GM23338 (cell line): ENCODE data around the gene KLK12. TPM values are rescaled to one million over a fixed set of nuclear protein-coding genes. Genes with fewer than 3 reads are reported as not detected.

Source experiments
- ATAC-seq: fragments of 200-7000 bp; cut with Tn5 transposase; 3 replicates; pipeline ENCODE4 v1.9.1; 2020
- DNase-seq: peaks from one replicate; pipeline ENCODE4 v3.0.0-alpha.2; 2015; ENCODE audit warnings: low spot score
- H2AFZ ChIP-seq: fragments of 200-600 bp; sonication (generic); 2 replicates; pipeline ENCODE4 v1.8.0; 2016; ENCODE audit warnings: antibody characterized with exemption, mild to moderate bottlenecking, moderate library complexity
- H3F3A ChIP-seq: fragments of 200-600 bp; sonication (generic); replicated peaks from 2 replicates; pipeline ENCODE4 v1.8.0; 2017; ENCODE audit warnings: antibody characterized with exemption, mixed run types, low read depth
- H3K27ac ChIP-seq: fragments of 200-600 bp; sonication (generic); 2 replicates; pipeline ENCODE4 v1.6.1; 2016; ENCODE audit warnings: low read depth
- H3K27me3 ChIP-seq: fragments of 200-600 bp; sonication (generic); 2 replicates; pipeline ENCODE4 v1.8.0; 2016; ENCODE audit warnings: mild to moderate bottlenecking, mixed run types, moderate library complexity; ENCODE audit not compliant: insufficient read depth
- H3K36me3 ChIP-seq: fragments of 200-600 bp; sonication (generic); 2 replicates; pipeline ENCODE4 v1.8.0; 2016; ENCODE audit warnings: mild to moderate bottlenecking; ENCODE audit not compliant: insufficient read depth
- H3K4me1 ChIP-seq: fragments of 200-600 bp; sonication (generic); 2 replicates; pipeline ENCODE4 v1.8.0; 2016; ENCODE audit warnings: mild to moderate bottlenecking, moderate library complexity; ENCODE audit not compliant: insufficient read depth
- H3K4me2 ChIP-seq: fragments of 200-600 bp; sonication (generic); 2 replicates; pipeline ENCODE4 v1.7.1; 2017; ENCODE audit warnings: mixed run types
- H3K4me3 ChIP-seq: fragments of 200-600 bp; sonication (generic); 2 replicates; pipeline ENCODE4 v1.6.1; 2016; ENCODE audit warnings: mixed run types
- H3K79me2 ChIP-seq: fragments of 200-600 bp; sonication (generic); replicated peaks from 2 replicates; pipeline ENCODE4 v1.8.0; 2017; ENCODE audit warnings: mild to moderate bottlenecking; ENCODE audit not compliant: insufficient read depth
- H3K9me2 ChIP-seq: fragments of 200-600 bp; sonication (generic); 2 replicates; pipeline ENCODE4 v1.8.0; 2017; ENCODE audit not compliant: insufficient read depth
- H4K20me1 ChIP-seq: fragments of 200-600 bp; sonication (generic); replicated peaks from 2 replicates; pipeline ENCODE4 v1.8.0; 2017; ENCODE audit warnings: mild to moderate bottlenecking; ENCODE audit not compliant: insufficient read depth
- H3K27ac Mint-ChIP-seq: 2 replicates; pipeline ENCODE4 v1.8.0; 2020; ENCODE audit warnings: inconsistent platforms, mild to moderate bottlenecking, moderate library complexity, mixed read lengths
- H3K27me3 Mint-ChIP-seq: 3 replicates; pipeline ENCODE4 v1.8.0; 2022; ENCODE audit warnings: low read depth, mild to moderate bottlenecking, moderate library complexity, mixed read lengths, inconsistent platforms; ENCODE audit not compliant: insufficient read depth, poor library complexity
- H3K36me3 Mint-ChIP-seq: 3 replicates; pipeline ENCODE4 v1.8.0; 2021; ENCODE audit warnings: low read depth, mild to moderate bottlenecking, inconsistent platforms, moderate library complexity, mixed read lengths
- H3K4me1 Mint-ChIP-seq: 3 replicates; pipeline ENCODE4 v1.8.0; 2020; ENCODE audit warnings: mild to moderate bottlenecking, inconsistent platforms, mixed read lengths
- H3K4me3 Mint-ChIP-seq: 3 replicates; pipeline ENCODE4 v1.8.0; 2021; ENCODE audit warnings: moderate library complexity, mild to moderate bottlenecking, inconsistent platforms, mixed read lengths
- H3K9me3 Mint-ChIP-seq: 3 replicates; pipeline ENCODE4 v1.8.0; 2020; ENCODE audit warnings: moderate library complexity, mild to moderate bottlenecking, inconsistent platforms, mixed read lengths
- EZH2 ChIP-seq: fragments of 200-600 bp; sonication (generic); IDR thresholded peaks from one replicate; pipeline ENCODE4 v1.8.0; 2017; ENCODE audit warnings: antibody characterized with exemption, mild to moderate bottlenecking, low read depth; ENCODE audit not compliant: unreplicated experiment
- JUNB ChIP-seq: IDR thresholded peaks from one replicate; pipeline ENCODE4 v1.6.1; 2016; ENCODE audit warnings: antibody characterized with exemption; ENCODE audit not compliant: unreplicated experiment
- POLR2AphosphoS5 ChIP-seq: IDR thresholded peaks from 2 replicates; pipeline ENCODE4 v1.6.1; 2016; ENCODE audit warnings: antibody characterized with exemption, low read depth
- ZNF114 ChIP-seq: fragments of 250-450 bp; sonication (Bioruptor Pico); IDR thresholded peaks from 2 replicates; pipeline ENCODE4 v1.5.0; 2020; ENCODE audit warnings: mild to moderate bottlenecking, moderate library complexity
- ZNF331 ChIP-seq: fragments of 250-450 bp; sonication (Bioruptor Pico); IDR thresholded peaks from 2 replicates; pipeline ENCODE4 v1.5.0; 2020; ENCODE audit warnings: low read depth, mild to moderate bottlenecking, moderate library complexity
- polyA plus RNA-seq: library from polyadenylated mRNA; unstranded; fragments of >200 nt; fragmentation: Nextera tagmentation; extraction: Ambion mirVana; gene quantifications from 2 replicates; pipeline ENCODE4 v1.2.1, GENCODE V29; 2016
- total RNA-seq: library from RNA; depleted of rRNA; stranded (reverse); fragments of >200 nt; shearing (Covaris generic); gene quantifications from 2 replicates; pipeline ENCODE4 v1.2.3, GENCODE V29; 2014
- TF ChIP-seq, protein P1 (sequence below), 2 experiments: fragments of 200-600 bp in 1 of 2; sonication (generic) in 1 of 2; conservative IDR thresholded peaks; 2 replicates each; pipeline versions ENCODE4 v1.5.1 to v1.6.1; 2016 to 2017; ENCODE audit warnings: antibody characterized with exemption in 2 of 2, low read depth in 2 of 2, mild to moderate bottlenecking in 2 of 2, moderate library complexity in 1 of 2
- TF ChIP-seq, protein P2 (sequence below): IDR thresholded peaks from 2 replicates; pipeline ENCODE4 v1.6.1; 2016; ENCODE audit warnings: antibody characterized with exemption
- TF ChIP-seq, protein P3 (sequence below): IDR thresholded peaks from one replicate; pipeline ENCODE4 v1.6.1; 2018; ENCODE audit warnings: antibody characterized with exemption; ENCODE audit not compliant: unreplicated experiment

KLK12 gene
- total and polyA plus RNA-seq, 2 experiments from 2014 or later, result not detected

DNA sequence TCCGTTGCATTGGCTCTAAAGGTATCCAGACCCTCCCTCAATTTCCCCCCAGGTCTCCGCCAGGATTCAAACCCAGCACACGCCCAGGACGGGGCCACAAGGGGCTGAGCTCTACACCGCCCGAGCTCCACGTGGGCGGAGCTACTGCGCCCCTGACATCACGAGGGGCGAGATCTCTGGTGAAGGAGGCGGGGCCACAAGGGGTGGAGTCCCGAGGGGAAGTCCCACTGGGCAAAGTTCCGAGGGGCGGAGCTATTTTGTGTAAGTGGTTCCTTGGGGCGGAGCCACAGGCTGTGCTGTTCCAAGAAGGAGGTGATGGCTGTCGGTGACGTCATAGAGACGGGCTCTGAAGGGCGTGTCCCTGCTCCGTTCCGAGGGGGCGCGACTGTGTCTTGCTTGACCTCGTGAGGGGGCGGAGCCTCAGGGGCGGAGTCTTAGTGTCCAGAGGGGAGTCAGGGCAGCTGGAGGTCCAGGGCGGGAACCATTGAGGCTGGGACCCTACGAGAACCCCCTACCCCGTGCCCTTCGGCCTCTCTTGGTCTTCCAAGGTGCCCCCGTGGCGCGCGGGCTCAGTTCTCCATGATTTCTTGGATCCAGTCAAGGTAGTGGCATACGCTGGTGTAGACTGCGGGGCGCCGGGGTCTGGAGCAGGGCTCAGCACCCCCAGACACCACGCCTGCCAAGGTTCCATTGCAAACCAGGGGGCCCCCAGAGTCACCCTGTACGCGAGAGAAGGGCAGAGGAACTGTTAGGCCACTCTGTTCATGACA lies 32.1 kb downstream of the KLK12 start:
- Histone ChIP-seq H3K36me3 (no peaks in the 10 kb centered on the region), H3K4me3 (peak overlapping the region; percentile 41), H3K27me3 (no peaks in the 10 kb centered on the region), H3K27ac (no peak overlapping the region), H3K4me1 (peaks cover 17% of the 10 kb centered on the region), H3F3A (no peaks in the 10 kb centered on the region), H3K79me2 (no peaks in the 10 kb centered on the region), H3K9me2 (no peaks in the 10 kb centered on the region), H3K4me2 (peak overlapping the region; percentile 72), H2AFZ (no peak overlapping the region), H4K20me1 (no peaks in the 10 kb centered on the region)
- DNase-seq (peak; percentile 99), ATAC-seq (peak; percentile 74)
- Mint-ChIP-seq H3K27ac (no peak overlapping the region), H3K9me3 (no peaks in the 10 kb centered on the region; the same call in 2 of the 3 replicates), H3K27me3 (peaks cover 28% of the 10 kb centered on the region), H3K36me3 (no peaks in the 10 kb centered on the region), H3K4me1 (peaks cover 19% of the 10 kb centered on the region), H3K4me3 (no peak overlapping the region)
- peak; percentile 45; the same call in 1 of the 2 replicates for TF ChIP-seq POLR2AphosphoS5
- TF ChIP-seq, protein P1, sequence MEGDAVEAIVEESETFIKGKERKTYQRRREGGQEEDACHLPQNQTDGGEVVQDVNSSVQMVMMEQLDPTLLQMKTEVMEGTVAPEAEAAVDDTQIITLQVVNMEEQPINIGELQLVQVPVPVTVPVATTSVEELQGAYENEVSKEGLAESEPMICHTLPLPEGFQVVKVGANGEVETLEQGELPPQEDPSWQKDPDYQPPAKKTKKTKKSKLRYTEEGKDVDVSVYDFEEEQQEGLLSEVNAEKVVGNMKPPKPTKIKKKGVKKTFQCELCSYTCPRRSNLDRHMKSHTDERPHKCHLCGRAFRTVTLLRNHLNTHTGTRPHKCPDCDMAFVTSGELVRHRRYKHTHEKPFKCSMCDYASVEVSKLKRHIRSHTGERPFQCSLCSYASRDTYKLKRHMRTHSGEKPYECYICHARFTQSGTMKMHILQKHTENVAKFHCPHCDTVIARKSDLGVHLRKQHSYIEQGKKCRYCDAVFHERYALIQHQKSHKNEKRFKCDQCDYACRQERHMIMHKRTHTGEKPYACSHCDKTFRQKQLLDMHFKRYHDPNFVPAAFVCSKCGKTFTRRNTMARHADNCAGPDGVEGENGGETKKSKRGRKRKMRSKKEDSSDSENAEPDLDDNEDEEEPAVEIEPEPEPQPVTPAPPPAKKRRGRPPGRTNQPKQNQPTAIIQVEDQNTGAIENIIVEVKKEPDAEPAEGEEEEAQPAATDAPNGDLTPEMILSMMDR (conservative IDR thresholded peaks at IDR 0.05; ENCODE audit: low read depth in 2 of 2), result no peak

DNA sequence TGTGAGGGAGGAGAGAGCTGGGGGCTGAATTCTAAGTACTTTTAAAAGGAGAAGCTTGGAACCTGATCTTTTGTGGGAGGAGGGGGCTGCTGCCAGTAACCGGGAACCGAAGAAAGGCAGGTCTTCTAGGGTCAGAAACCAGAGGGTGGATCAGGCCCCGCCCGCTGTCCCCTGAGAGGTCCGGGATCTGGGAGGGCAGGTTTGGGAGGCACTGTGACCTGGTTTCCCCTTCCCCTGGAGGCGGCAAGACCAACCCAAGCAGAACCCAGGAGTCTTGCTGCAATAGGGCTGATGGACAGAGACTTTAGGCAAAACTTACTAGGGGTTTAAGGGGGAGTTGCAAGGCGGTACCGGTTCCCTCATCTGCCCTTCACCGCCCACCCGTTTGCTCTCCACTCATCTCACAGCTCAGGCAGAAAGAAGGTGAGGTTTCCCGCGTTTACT lies 32.7 kb downstream of the KLK12 start:
- no peak overlapping the region for H3K4me3 Mint-ChIP-seq
- H3K27ac ChIP-seq, result no peak overlapping the region; the same call in 1 of the 2 replicates
- TF ChIP-seq EZH2 (no peak), ZNF331 (CRISPR knock-in tag) (no peak), ZNF114 (no peak), JUNB (no peak)
- TF ChIP-seq, protein P2, sequence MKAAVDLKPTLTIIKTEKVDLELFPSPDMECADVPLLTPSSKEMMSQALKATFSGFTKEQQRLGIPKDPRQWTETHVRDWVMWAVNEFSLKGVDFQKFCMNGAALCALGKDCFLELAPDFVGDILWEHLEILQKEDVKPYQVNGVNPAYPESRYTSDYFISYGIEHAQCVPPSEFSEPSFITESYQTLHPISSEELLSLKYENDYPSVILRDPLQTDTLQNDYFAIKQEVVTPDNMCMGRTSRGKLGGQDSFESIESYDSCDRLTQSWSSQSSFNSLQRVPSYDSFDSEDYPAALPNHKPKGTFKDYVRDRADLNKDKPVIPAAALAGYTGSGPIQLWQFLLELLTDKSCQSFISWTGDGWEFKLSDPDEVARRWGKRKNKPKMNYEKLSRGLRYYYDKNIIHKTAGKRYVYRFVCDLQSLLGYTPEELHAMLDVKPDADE, result no peak
- TF ChIP-seq, protein P3, sequence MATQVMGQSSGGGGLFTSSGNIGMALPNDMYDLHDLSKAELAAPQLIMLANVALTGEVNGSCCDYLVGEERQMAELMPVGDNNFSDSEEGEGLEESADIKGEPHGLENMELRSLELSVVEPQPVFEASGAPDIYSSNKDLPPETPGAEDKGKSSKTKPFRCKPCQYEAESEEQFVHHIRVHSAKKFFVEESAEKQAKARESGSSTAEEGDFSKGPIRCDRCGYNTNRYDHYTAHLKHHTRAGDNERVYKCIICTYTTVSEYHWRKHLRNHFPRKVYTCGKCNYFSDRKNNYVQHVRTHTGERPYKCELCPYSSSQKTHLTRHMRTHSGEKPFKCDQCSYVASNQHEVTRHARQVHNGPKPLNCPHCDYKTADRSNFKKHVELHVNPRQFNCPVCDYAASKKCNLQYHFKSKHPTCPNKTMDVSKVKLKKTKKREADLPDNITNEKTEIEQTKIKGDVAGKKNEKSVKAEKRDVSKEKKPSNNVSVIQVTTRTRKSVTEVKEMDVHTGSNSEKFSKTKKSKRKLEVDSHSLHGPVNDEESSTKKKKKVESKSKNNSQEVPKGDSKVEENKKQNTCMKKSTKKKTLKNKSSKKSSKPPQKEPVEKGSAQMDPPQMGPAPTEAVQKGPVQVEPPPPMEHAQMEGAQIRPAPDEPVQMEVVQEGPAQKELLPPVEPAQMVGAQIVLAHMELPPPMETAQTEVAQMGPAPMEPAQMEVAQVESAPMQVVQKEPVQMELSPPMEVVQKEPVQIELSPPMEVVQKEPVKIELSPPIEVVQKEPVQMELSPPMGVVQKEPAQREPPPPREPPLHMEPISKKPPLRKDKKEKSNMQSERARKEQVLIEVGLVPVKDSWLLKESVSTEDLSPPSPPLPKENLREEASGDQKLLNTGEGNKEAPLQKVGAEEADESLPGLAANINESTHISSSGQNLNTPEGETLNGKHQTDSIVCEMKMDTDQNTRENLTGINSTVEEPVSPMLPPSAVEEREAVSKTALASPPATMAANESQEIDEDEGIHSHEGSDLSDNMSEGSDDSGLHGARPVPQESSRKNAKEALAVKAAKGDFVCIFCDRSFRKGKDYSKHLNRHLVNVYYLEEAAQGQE, result no peak

More for the DNA sequence above, 32.7 kb downstream of the KLK12 start:
- no peaks in the 10 kb centered on the region; the same call in 2 of the 3 replicates for H3K9me3 Mint-ChIP-seq
- H3K27me3 Mint-ChIP-seq, result peaks cover 29% of the 10 kb centered on the region
- Histone ChIP-seq H4K20me1 (no peaks in the 10 kb centered on the region), H3K4me1 (peaks cover 17% of the 10 kb centered on the region), H3K27me3 (no peaks in the 10 kb centered on the region), H3F3A (no peaks in the 10 kb centered on the region), H2AFZ (no peak overlapping the region), H3K4me3 (peak overlapping the region; percentile 41), H3K36me3 (no peaks in the 10 kb centered on the region), H3K79me2 (no peaks in the 10 kb centered on the region), H3K9me2 (no peaks in the 10 kb centered on the region), H3K4me2 (peak overlapping the region; percentile 72)
- ATAC-seq (peak; percentile 42), DNase-seq (peak; percentile 52)
- peaks cover 19% of the 10 kb centered on the region for H3K4me1 Mint-ChIP-seq
- H3K27ac Mint-ChIP-seq, result no peak overlapping the region
- no peaks in the 10 kb centered on the region for H3K36me3 Mint-ChIP-seq
